IMR-90 (cell line): ENCODE data around the gene NTM. TPM values are rescaled to one million over a fixed set of nuclear protein-coding genes. Genes with fewer than 3 reads are reported as not detected.

Source experiments
- ATAC-seq: fragments of 200-7000 bp; cut with Tn5 transposase; 2 replicates; pipeline ENCODE4 v1.9.1; 2020; ENCODE audit warnings: low read depth, mild to moderate bottlenecking, moderate library complexity
- BruUV-seq: library from RNA; stranded (reverse); fragments of 400-500 nt; replicated peaks from 2 replicates; lab custom pipeline; 2021; lab: Mats Ljungman, UMichigan
- CTCF ChIA-PET: fragments of 300-600 bp; formaldehyde crosslinking; extraction: SDS; loops from one replicate; lab custom pipeline; 2021; ENCODE audit warnings: antibody characterized with exemption; lab: Yijun Ruan, JAX
- POLR2A ChIA-PET: fragments of 300-600 bp; sonication (Branson Sonifier 250); formaldehyde crosslinking; loops from one replicate; lab custom pipeline; 2022; ENCODE audit warnings: antibody characterized with exemption; ENCODE audit not compliant: unreplicated experiment; lab: Charles Lee
- DNase-seq: peaks from one replicate; pipeline ENCODE4 v3.0.0; 2013
- H2AFZ ChIP-seq: replicated peaks from 2 replicates; pipeline ENCODE3; 2013; ENCODE audit warnings: low read length, mild to moderate bottlenecking; ENCODE audit not compliant: poor library complexity
- H2AK5ac ChIP-seq: 2 replicates; pipeline ENCODE4 v1.6.1; 2013; ENCODE audit warnings: low read depth, low read length, inconsistent platforms
- H2AK9ac ChIP-seq: replicated peaks from 2 replicates; pipeline ENCODE3; 2013; ENCODE audit warnings: mild to moderate bottlenecking, low read depth, low read length, moderate library complexity; ENCODE audit not compliant: poor library complexity
- H2BK120ac ChIP-seq: 2 replicates; pipeline ENCODE4 v1.6.1; 2013; ENCODE audit warnings: low read depth, low read length, inconsistent platforms
- H2BK15ac ChIP-seq: 3 replicates; pipeline ENCODE4 v1.6.1; 2013; ENCODE audit warnings: low read depth, low read length, inconsistent platforms
- H2BK20ac ChIP-seq: 2 replicates; pipeline ENCODE4 v1.6.1; 2013; ENCODE audit warnings: low read depth, mild to moderate bottlenecking, inconsistent platforms, low read length, moderate library complexity
- H2BK5ac ChIP-seq: 2 replicates; pipeline ENCODE4 v1.6.1; 2013; ENCODE audit warnings: mild to moderate bottlenecking, low read depth, low read length, inconsistent platforms; ENCODE audit not compliant: poor library complexity, severe bottlenecking
- H3K14ac ChIP-seq: replicated peaks from 2 replicates; pipeline ENCODE4 v1.6.1; 2013; ENCODE audit warnings: low read depth, low read length, inconsistent platforms
- H3K18ac ChIP-seq: 2 replicates; pipeline ENCODE4 v1.6.1; 2013; ENCODE audit warnings: low read depth, low read length, control low read depth
- H3K23ac ChIP-seq: 2 replicates; pipeline ENCODE4 v1.6.1; 2013; ENCODE audit warnings: low read depth, low read length, inconsistent platforms
- H3K27ac ChIP-seq: 2 replicates; pipeline ENCODE4 v1.5.1; 2013; ENCODE audit warnings: mild to moderate bottlenecking, control low read depth, low read length; ENCODE audit not compliant: insufficient read depth
- H3K27me3 ChIP-seq: 2 replicates; pipeline ENCODE4 v1.6.1; 2013; ENCODE audit warnings: low read length; ENCODE audit not compliant: control insufficient read depth, insufficient read depth
- H3K36me3 ChIP-seq: 2 replicates; pipeline ENCODE4 v1.6.1; 2013; ENCODE audit warnings: low read length, mixed read lengths; ENCODE audit not compliant: control insufficient read depth, insufficient read depth
- H3K4ac ChIP-seq: 2 replicates; pipeline ENCODE4 v1.6.1; 2013; ENCODE audit warnings: low read depth, low read length, inconsistent platforms
- H3K4me1 ChIP-seq: 2 replicates; pipeline ENCODE4 v1.6.1; 2013; ENCODE audit warnings: low read length, mixed read lengths; ENCODE audit not compliant: control insufficient read depth, insufficient read depth
- H3K4me2 ChIP-seq: 2 replicates; pipeline ENCODE4 v1.6.1; 2013; ENCODE audit warnings: low read depth, mild to moderate bottlenecking, control low read depth, low read length, moderate library complexity
- H3K4me3 ChIP-seq: 2 replicates; pipeline ENCODE4 v1.5.1; 2013; ENCODE audit warnings: low read depth, mild to moderate bottlenecking, control low read depth, low read length, moderate library complexity; ENCODE audit not compliant: insufficient read depth
- H3K56ac ChIP-seq: 2 replicates; pipeline ENCODE4 v1.6.1; 2013; ENCODE audit warnings: low read length, inconsistent platforms; ENCODE audit not compliant: insufficient read depth; ENCODE audit errors: extremely low read depth
- H3K79me1 ChIP-seq, 2 experiments: 2 replicates each; pipeline ENCODE4 v1.6.1; 2013; ENCODE audit warnings: low read length in 2 of 2, inconsistent platforms in 1 of 2, low read depth in 1 of 2
- H3K9ac ChIP-seq: 2 replicates; pipeline ENCODE4 v1.6.1; 2013; ENCODE audit warnings: low read depth, low read length, control low read depth
- H3K9me1 ChIP-seq: 2 replicates; pipeline ENCODE4 v1.6.1; 2013; ENCODE audit warnings: low read length, inconsistent platforms; ENCODE audit not compliant: insufficient read depth
- H3K9me3 ChIP-seq: 2 replicates; pipeline ENCODE4 v1.6.1; 2013; ENCODE audit warnings: low read length; ENCODE audit not compliant: control insufficient read depth, insufficient read depth
- H4K20me1 ChIP-seq: 2 replicates; pipeline ENCODE4 v1.6.1; 2013; ENCODE audit warnings: low read length, inconsistent platforms; ENCODE audit not compliant: insufficient read depth
- H4K5ac ChIP-seq: 2 replicates; pipeline ENCODE4 v1.6.1; 2013; ENCODE audit warnings: mild to moderate bottlenecking, low read depth, low read length, control low read depth
- H4K8ac ChIP-seq, 2 experiments: 2 replicates each; pipeline ENCODE4 v1.6.1; 2013; ENCODE audit warnings: low read depth in 2 of 2, low read length in 2 of 2, control low read depth in 1 of 2, inconsistent platforms in 1 of 2
- H4K91ac ChIP-seq: 2 replicates; pipeline ENCODE4 v1.6.1; 2013; ENCODE audit warnings: low read depth, low read length, inconsistent platforms; ENCODE audit not compliant: insufficient read depth
- BHLHE40 ChIP-seq: fragments of 150-350 bp; IDR thresholded peaks from 2 replicates; pipeline ENCODE4 v1.6.1; 2016; ENCODE audit warnings: mild to moderate bottlenecking, low read depth, low read length
- CEBPB ChIP-seq: IDR thresholded peaks from 2 replicates; pipeline ENCODE4 v1.6.1; 2012; ENCODE audit warnings: low read depth, low read length, improper control_type of control experiment
- CHD1 ChIP-seq: IDR thresholded peaks from 2 replicates; pipeline ENCODE4 v1.6.1; 2012; ENCODE audit warnings: low read depth, low read length, improper control_type of control experiment
- FOS ChIP-seq: fragments of 150-350 bp; IDR thresholded peaks from 2 replicates; pipeline ENCODE4 v1.6.1; 2016; ENCODE audit warnings: low read depth, low read length
- MAFK ChIP-seq: IDR thresholded peaks from 2 replicates; pipeline ENCODE4 v1.6.1; 2012; ENCODE audit warnings: low read depth, low read length, improper control_type of control experiment
- MAZ ChIP-seq: IDR thresholded peaks from 2 replicates; pipeline ENCODE4 v1.6.1; 2012; ENCODE audit warnings: low read depth, mild to moderate bottlenecking, low read length, improper control_type of control experiment, moderate library complexity, borderline replicate concordance
- MXI1 ChIP-seq: IDR thresholded peaks from 2 replicates; pipeline ENCODE4 v1.6.1; 2012; ENCODE audit warnings: low read depth, mild to moderate bottlenecking, low read length, moderate library complexity, borderline replicate concordance
- NFE2L2 ChIP-seq: fragments of 150-350 bp; IDR thresholded peaks from 2 replicates; pipeline ENCODE4 v1.6.1; 2016; ENCODE audit warnings: low read depth, mild to moderate bottlenecking, low read length
- POLR2A ChIP-seq: IDR thresholded peaks from 2 replicates; pipeline ENCODE4 v1.6.1; 2012; ENCODE audit warnings: mild to moderate bottlenecking, low read depth, low read length
- RAD21 ChIP-seq: IDR thresholded peaks from 2 replicates; pipeline ENCODE4 v1.6.1; 2012; ENCODE audit warnings: low read length, improper control_type of control experiment
- RCOR1 ChIP-seq: IDR thresholded peaks from 2 replicates; pipeline ENCODE4 v1.6.1; 2012; ENCODE audit warnings: mild to moderate bottlenecking, low read length, improper control_type of control experiment; ENCODE audit not compliant: insufficient replicate concordance
- RFX5 ChIP-seq: IDR thresholded peaks from 2 replicates; pipeline ENCODE4 v1.8.0; 2012; ENCODE audit warnings: low read depth, mild to moderate bottlenecking, low read length, moderate library complexity
- SMC3 ChIP-seq: fragments of 150-350 bp; IDR thresholded peaks from 2 replicates; pipeline ENCODE4 v1.6.1; 2016; ENCODE audit warnings: low read depth, mild to moderate bottlenecking, antibody characterized with exemption, low read length, moderate library complexity
- WGBS, 2 experiments: methylation state at CpG; one replicate each; pipeline versions ENCODE4 v1.1.5 to v1.1.7; 2013; ENCODE audit warnings: missing lambda C conversion rate in 2 of 2; ENCODE audit not compliant: insufficient read length in 1 of 2; ENCODE audit errors: extremely low coverage in 2 of 2; 5-methylcytosine and 5-hydroxymethylcytosine counted together
- dilution Hi-C: fragments of 300-500 bp; cut with HindIII; formaldehyde crosslinking; loops from one replicate; pipeline ENCODE4 v1.14.3; 2018; ENCODE audit warnings: low sequenced_read_pairs; ENCODE audit not compliant: unreplicated experiment
- in situ Hi-C: fragments of 300-500 bp; cut with MboI; formaldehyde crosslinking; loops from 3 replicates; pipeline ENCODE4 v1.14.3; 2019; ENCODE audit warnings: low sequenced_read_pairs, inconsistent platforms, mixed read lengths
- intact Hi-C: fragments of 100-400 bp; cut with micrococcal nuclease; formaldehyde crosslinking; loops from 2 replicates; pipeline ENCODE4 v1.10.0; 2022
- polyA plus RNA-seq, 3 experiments: library from polyadenylated mRNA; depleted of rRNA; stranded (reverse); fragments of >200 nt; gene quantifications; 2 replicates each; pipeline ENCODE4 v1.2.3, GENCODE V29; 2012; ENCODE audit warnings: low replicate concordance in 1 of 3
- total RNA-seq: library from RNA; depleted of rRNA; stranded (reverse); fragments of >200 nt; gene quantifications from 2 replicates; pipeline ENCODE4 v1.2.3, GENCODE V29; 2012
- TF ChIP-seq, protein P1 (sequence below): fragments of 150-350 bp; IDR thresholded peaks from 2 replicates; pipeline ENCODE4 v1.6.1; 2016; ENCODE audit warnings: low read depth, mild to moderate bottlenecking, low read length, moderate library complexity, borderline replicate concordance
- TF ChIP-seq, protein P2 (sequence below): fragments of 150-350 bp; IDR thresholded peaks from 2 replicates; pipeline ENCODE4 v1.6.1; 2017; ENCODE audit warnings: mild to moderate bottlenecking, antibody characterized with exemption, low read length, low read depth
- TF ChIP-seq, protein P3 (sequence below): conservative IDR thresholded peaks from 2 replicates; pipeline ENCODE4 v1.5.1; 2012; ENCODE audit warnings: mild to moderate bottlenecking, low read depth, low read length, improper control_type of control experiment

Gene NTM
- total and polyA plus RNA-seq, 2 of the 4 experiments (the other 2 are of a cell fraction), result 19.5 to 25.5 TPM

DNA sequence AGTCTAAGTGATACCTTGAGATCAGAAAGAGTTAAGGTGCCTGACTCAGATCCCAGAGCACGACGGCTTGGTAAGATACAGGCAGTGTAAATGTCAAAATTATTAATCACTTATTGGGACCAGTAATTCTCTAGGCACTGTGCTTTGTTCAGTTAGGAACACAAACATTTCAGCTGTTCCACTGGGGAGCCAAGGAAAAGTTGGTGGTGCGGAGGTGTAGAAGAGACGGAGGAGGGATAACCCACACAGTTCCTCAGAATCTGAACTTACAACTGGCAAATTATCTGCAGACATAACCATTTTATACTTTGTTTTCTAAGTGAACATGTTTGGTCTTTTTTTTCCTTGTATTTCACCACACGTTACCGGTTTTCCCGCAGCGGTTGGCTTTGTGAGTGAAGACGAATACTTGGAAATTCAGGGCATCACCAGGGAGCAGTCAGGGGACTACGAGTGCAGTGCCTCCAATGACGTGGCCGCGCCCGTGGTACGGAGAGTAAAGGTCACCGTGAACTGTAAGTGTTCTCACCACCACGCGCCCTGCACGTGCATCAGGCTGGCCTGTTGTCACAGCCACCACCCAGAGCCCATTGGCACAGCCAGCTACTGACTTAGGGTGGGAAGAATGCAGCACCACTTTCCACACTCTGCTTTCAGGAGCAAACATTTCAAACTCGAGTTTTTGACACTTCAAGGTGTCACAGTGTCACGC is 937.0 kb downstream of the NTM start:
- TF ChIP-seq RAD21 (no peak), POLR2A (no peak), BHLHE40 (no peak), MAFK (no peak), MXI1 (no peak), CHD1 (no peak), RCOR1 (no peak), MAZ (no peak), RFX5 (no peak), NFE2L2 (no peak), FOS (no peak), SMC3 (no peak), CEBPB (no peak)
- TF ChIP-seq, protein P1, sequence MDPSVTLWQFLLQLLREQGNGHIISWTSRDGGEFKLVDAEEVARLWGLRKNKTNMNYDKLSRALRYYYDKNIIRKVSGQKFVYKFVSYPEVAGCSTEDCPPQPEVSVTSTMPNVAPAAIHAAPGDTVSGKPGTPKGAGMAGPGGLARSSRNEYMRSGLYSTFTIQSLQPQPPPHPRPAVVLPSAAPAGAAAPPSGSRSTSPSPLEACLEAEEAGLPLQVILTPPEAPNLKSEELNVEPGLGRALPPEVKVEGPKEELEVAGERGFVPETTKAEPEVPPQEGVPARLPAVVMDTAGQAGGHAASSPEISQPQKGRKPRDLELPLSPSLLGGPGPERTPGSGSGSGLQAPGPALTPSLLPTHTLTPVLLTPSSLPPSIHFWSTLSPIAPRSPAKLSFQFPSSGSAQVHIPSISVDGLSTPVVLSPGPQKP, result no peak
- TF ChIP-seq, protein P2, sequence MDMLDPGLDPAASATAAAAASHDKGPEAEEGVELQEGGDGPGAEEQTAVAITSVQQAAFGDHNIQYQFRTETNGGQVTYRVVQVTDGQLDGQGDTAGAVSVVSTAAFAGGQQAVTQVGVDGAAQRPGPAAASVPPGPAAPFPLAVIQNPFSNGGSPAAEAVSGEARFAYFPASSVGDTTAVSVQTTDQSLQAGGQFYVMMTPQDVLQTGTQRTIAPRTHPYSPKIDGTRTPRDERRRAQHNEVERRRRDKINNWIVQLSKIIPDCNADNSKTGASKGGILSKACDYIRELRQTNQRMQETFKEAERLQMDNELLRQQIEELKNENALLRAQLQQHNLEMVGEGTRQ, result no peak
- TF ChIP-seq, protein P3, sequence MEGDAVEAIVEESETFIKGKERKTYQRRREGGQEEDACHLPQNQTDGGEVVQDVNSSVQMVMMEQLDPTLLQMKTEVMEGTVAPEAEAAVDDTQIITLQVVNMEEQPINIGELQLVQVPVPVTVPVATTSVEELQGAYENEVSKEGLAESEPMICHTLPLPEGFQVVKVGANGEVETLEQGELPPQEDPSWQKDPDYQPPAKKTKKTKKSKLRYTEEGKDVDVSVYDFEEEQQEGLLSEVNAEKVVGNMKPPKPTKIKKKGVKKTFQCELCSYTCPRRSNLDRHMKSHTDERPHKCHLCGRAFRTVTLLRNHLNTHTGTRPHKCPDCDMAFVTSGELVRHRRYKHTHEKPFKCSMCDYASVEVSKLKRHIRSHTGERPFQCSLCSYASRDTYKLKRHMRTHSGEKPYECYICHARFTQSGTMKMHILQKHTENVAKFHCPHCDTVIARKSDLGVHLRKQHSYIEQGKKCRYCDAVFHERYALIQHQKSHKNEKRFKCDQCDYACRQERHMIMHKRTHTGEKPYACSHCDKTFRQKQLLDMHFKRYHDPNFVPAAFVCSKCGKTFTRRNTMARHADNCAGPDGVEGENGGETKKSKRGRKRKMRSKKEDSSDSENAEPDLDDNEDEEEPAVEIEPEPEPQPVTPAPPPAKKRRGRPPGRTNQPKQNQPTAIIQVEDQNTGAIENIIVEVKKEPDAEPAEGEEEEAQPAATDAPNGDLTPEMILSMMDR, result no peak
- H2BK20ac ChIP-seq, result no peak overlapping the region
- H3K56ac ChIP-seq, result no peak overlapping the region
- H3K9me1 ChIP-seq, result peaks cover 6% of the 10 kb centered on the region; the same call in 1 of the 2 replicates
- H3K4ac ChIP-seq, result no peak overlapping the region
- DNase-seq, result no peak
- H4K91ac ChIP-seq, result no peak overlapping the region
- no peak overlapping the region for H4K8ac ChIP-seq
- H3K27me3 ChIP-seq, result no peaks in the 10 kb centered on the region
- no peak overlapping the region for H3K4me2 ChIP-seq
- H3K23ac ChIP-seq, result no peak overlapping the region
- no peak overlapping the region for H2AFZ ChIP-seq
- H2BK5ac ChIP-seq, result no peak overlapping the region
- H3K18ac ChIP-seq, result no peak overlapping the region
- H3K4me1 ChIP-seq, result peaks cover 5% of the 10 kb centered on the region
- no peak overlapping the region for H3K27ac ChIP-seq
- CTCF ChIA-PET, result no interaction called here
- H3K14ac ChIP-seq, result no peak overlapping the region
- dilution Hi-C loops (no loop called here), in situ Hi-C loops (no loop called here), intact Hi-C loops (no loop called here)
- no peak overlapping the region for H3K4me3 ChIP-seq
- no peak overlapping the region for H2BK15ac ChIP-seq
- no peak overlapping the region for H2BK120ac ChIP-seq
- POLR2A ChIA-PET, result no interaction called here
- no peak overlapping the region for H3K9ac ChIP-seq
- no peak overlapping the region for H2AK9ac ChIP-seq
- no peaks in the 10 kb centered on the region for H3K9me3 ChIP-seq
- no peak for ATAC-seq
- 87% methylated on average over 10 of the region's 21 CpGs; no CpG with 5 or more reads in 1 of the 2 experiments for WGBS, 2 experiments
- no peak overlapping the region for H2AK5ac ChIP-seq
- no TSS peak for BruUV-seq
- no peaks in the 10 kb centered on the region for H4K20me1 ChIP-seq
- H4K5ac ChIP-seq, result no peak overlapping the region
- no peaks in the 10 kb centered on the region; a peak in 1 of 4 replicates for H3K79me1 ChIP-seq
- no peaks in the 10 kb centered on the region for H3K36me3 ChIP-seq
